Astrocyte (in vitro differentiated cells and primary cell): Measurements from ENCODE around the gene SPRR2E. TPM values are rescaled to one million over a fixed set of nuclear protein-coding genes. Genes with fewer than 3 reads are reported as not detected.
"Not testable (repeated sequence)": the region's sequence is repeated elsewhere in the genome, so short reads cannot be mapped to it uniquely, and the experiment has no call there.

Experiments used
- DNase-seq: peaks from one replicate; pipeline ENCODE4 v3.0.0-alpha.2; 2010; ENCODE audit warnings: low read depth
- FAIRE-seq: peaks from 2 replicates; lab custom pipeline; 2011; peaks lifted over from hg19 to GRCh38; lab: Jason Lieb, UNC
- H2AFZ ChIP-seq: 2 replicates; pipeline ENCODE4 v1.6.0; 2012; ENCODE audit warnings: low read depth, low read length, inconsistent platforms
- H3K27ac ChIP-seq: 2 replicates; pipeline ENCODE4 v1.5.1; 2011; ENCODE audit warnings: low read depth, low read length, inconsistent platforms
- H3K27me3 ChIP-seq: 2 replicates; pipeline ENCODE4 v1.6.0; 2011; ENCODE audit warnings: low read length, inconsistent platforms; ENCODE audit not compliant: insufficient read depth
- H3K36me3 ChIP-seq: 2 replicates; pipeline ENCODE4 v1.5.1; 2011; ENCODE audit warnings: low read length, inconsistent platforms; ENCODE audit not compliant: insufficient read depth
- H3K4me1 ChIP-seq: 2 replicates; pipeline ENCODE4 v1.5.1; 2011; ENCODE audit warnings: low read length, inconsistent platforms; ENCODE audit not compliant: insufficient read depth
- H3K4me2 ChIP-seq: 2 replicates; pipeline ENCODE4 v1.6.0; 2012; ENCODE audit warnings: low read length, inconsistent platforms
- H3K4me3 ChIP-seq: 2 replicates; pipeline ENCODE4 v1.5.1; 2011; ENCODE audit warnings: low read depth, mild to moderate bottlenecking, low read length, inconsistent platforms; ENCODE audit not compliant: insufficient read depth
- H3K79me2 ChIP-seq: 2 replicates; pipeline ENCODE4 v1.6.0; 2012; ENCODE audit warnings: mild to moderate bottlenecking, low read length, inconsistent platforms; ENCODE audit not compliant: insufficient read depth
- H3K9ac ChIP-seq: 2 replicates; pipeline ENCODE4 v1.6.0; 2012; ENCODE audit warnings: mild to moderate bottlenecking, low read length, inconsistent platforms
- H3K9me3 ChIP-seq: 2 replicates; pipeline ENCODE4 v1.5.1; 2012; ENCODE audit warnings: low read depth, mild to moderate bottlenecking, low read length, inconsistent platforms; ENCODE audit not compliant: insufficient read depth
- H4K20me1 ChIP-seq: 2 replicates; pipeline ENCODE4 v1.6.0; 2012; ENCODE audit warnings: low read length, inconsistent platforms; ENCODE audit not compliant: insufficient read depth
- H3K27ac Mint-ChIP-seq: one replicate; pipeline ENCODE4 v1.8.0; 2021; ENCODE audit warnings: mild to moderate bottlenecking, mixed read lengths; ENCODE audit not compliant: unreplicated experiment
- H3K27me3 Mint-ChIP-seq: one replicate; pipeline ENCODE4 v1.8.0; 2021; ENCODE audit warnings: low read depth, mixed read lengths; ENCODE audit not compliant: unreplicated experiment
- H3K36me3 Mint-ChIP-seq: one replicate; pipeline ENCODE4 v1.8.0; 2021; ENCODE audit warnings: low read depth, mixed read lengths; ENCODE audit not compliant: unreplicated experiment
- H3K4me1 Mint-ChIP-seq: one replicate; pipeline ENCODE4 v1.8.0; 2021; ENCODE audit warnings: low read depth, mixed read lengths; ENCODE audit not compliant: unreplicated experiment
- H3K4me3 Mint-ChIP-seq: one replicate; pipeline ENCODE4 v1.8.0; 2021; ENCODE audit warnings: mild to moderate bottlenecking, moderate library complexity, mixed read lengths; ENCODE audit not compliant: unreplicated experiment
- H3K9me3 Mint-ChIP-seq: one replicate; pipeline ENCODE4 v1.8.0; 2021; ENCODE audit warnings: mild to moderate bottlenecking, mixed read lengths; ENCODE audit not compliant: unreplicated experiment
- EZH2 ChIP-seq: IDR thresholded peaks from 2 replicates; pipeline ENCODE4 v1.6.1; 2012; ENCODE audit warnings: mild to moderate bottlenecking, low read length, inconsistent platforms; ENCODE audit not compliant: insufficient read depth
- total RNA-seq: library from RNA; stranded (reverse); gene quantifications from 2 replicates; pipeline ENCODE4 v1.2.1, GENCODE V29; 2021
- TF ChIP-seq, protein P1 (sequence below): IDR thresholded peaks from 2 replicates; pipeline ENCODE4 v1.5.1; 2011; ENCODE audit warnings: low read depth, mild to moderate bottlenecking, inconsistent platforms, low read length, moderate library complexity; ENCODE audit not compliant: insufficient read depth

SPRR2E gene
- total RNA-seq, 1 donor from 2014 or later = not detected

- Histone ChIP-seq H2AFZ (no peak overlapping the region), H3K27me3 (no peaks in the 10 kb centered on the region), H3K4me1 (no peaks in the 10 kb centered on the region), H3K9me3 (no peaks in the 10 kb centered on the region), H3K9ac (no peak overlapping the region), H4K20me1 (no peaks in the 10 kb centered on the region), H3K4me3 (no peak overlapping the region), H3K4me2 (no peak overlapping the region), H3K79me2 (no peaks in the 10 kb centered on the region), H3K36me3 (no peaks in the 10 kb centered on the region), H3K27ac (no peak overlapping the region)
- H3K4me1 Mint-ChIP-seq = peaks cover 5% of the 10 kb centered on the region
- FAIRE-seq = no peak
- H3K27me3 Mint-ChIP-seq = no peaks in the 10 kb centered on the region
- H3K36me3 Mint-ChIP-seq = no peaks in the 10 kb centered on the region
- no peak overlapping the region for H3K27ac Mint-ChIP-seq
- no peaks in the 10 kb centered on the region for H3K9me3 Mint-ChIP-seq
- no peak for DNase-seq
- H3K4me3 Mint-ChIP-seq = no peak overlapping the region
- TF ChIP-seq, protein P1, sequence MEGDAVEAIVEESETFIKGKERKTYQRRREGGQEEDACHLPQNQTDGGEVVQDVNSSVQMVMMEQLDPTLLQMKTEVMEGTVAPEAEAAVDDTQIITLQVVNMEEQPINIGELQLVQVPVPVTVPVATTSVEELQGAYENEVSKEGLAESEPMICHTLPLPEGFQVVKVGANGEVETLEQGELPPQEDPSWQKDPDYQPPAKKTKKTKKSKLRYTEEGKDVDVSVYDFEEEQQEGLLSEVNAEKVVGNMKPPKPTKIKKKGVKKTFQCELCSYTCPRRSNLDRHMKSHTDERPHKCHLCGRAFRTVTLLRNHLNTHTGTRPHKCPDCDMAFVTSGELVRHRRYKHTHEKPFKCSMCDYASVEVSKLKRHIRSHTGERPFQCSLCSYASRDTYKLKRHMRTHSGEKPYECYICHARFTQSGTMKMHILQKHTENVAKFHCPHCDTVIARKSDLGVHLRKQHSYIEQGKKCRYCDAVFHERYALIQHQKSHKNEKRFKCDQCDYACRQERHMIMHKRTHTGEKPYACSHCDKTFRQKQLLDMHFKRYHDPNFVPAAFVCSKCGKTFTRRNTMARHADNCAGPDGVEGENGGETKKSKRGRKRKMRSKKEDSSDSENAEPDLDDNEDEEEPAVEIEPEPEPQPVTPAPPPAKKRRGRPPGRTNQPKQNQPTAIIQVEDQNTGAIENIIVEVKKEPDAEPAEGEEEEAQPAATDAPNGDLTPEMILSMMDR = no peak
- TF ChIP-seq EZH2 = no peak
These were observed 35.2 kb downstream of the SPRR2E start for GRCh38 chr1:153058826-153059784.

DNA sequence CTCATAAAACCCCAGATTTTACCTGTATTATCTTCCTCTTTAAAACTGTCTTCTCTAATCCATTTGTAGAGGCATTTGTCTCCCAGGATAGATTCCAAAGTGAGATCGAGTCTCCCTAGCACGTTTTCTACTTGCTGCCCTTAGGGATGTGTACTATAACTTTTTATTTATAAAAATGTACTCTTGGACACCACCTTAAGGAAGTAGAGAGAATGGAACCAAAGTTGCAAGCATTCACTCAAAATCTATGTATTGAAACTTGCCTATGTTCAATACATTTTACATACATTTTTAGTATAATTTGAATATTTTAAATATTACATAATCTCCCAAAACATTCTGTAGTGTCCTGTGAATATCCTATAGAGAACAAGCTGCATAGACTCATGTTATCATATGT is 36.2 kb downstream of the SPRR2E start:
- no peaks in the 10 kb centered on the region for H3K4me1 ChIP-seq
- H3K9me3 ChIP-seq = no peaks in the 10 kb centered on the region
- H3K36me3 ChIP-seq = no peaks in the 10 kb centered on the region
- no peak overlapping the region for H3K9ac ChIP-seq
- H3K27ac ChIP-seq = no peak overlapping the region
- H3K4me3 ChIP-seq = no peak overlapping the region
- H4K20me1 ChIP-seq = no peaks in the 10 kb centered on the region
- H3K4me1 Mint-ChIP-seq = peaks cover 5% of the 10 kb centered on the region
- no peaks in the 10 kb centered on the region for H3K9me3 Mint-ChIP-seq
- FAIRE-seq (no peak), DNase-seq (no peak)
- H3K79me2 ChIP-seq = no peaks in the 10 kb centered on the region
- no peak overlapping the region for H3K27ac Mint-ChIP-seq
- H3K27me3 ChIP-seq = no peaks in the 10 kb centered on the region
- H2AFZ ChIP-seq = no peak overlapping the region
- H3K36me3 Mint-ChIP-seq = no peaks in the 10 kb centered on the region
- H3K4me3 Mint-ChIP-seq = no peak overlapping the region
- TF ChIP-seq, protein P1 = no peak
- TF ChIP-seq EZH2 = no peak
- H3K27me3 Mint-ChIP-seq = no peaks in the 10 kb centered on the region
- no peak overlapping the region for H3K4me2 ChIP-seq

DNA sequence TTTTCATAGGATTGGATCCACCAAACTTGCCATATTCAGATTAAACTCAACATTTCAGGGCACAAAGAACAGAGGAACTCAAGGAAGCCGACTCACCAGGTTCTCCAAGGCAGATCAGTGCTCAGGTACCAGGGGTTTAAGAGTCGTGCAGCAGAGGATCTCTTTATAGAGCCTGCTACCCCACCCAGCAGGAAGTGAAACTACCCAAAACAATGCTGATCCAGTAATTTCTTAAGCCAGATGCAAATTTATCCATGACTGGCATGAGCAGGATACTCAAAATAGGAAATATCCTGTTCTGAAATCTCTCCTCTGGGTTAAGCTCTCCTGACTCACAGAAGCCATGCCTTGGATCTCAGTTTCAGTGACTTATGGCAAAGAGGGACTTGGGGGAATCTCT is 37.0 kb downstream of the SPRR2E start, which contains the start of gene SPRR2A:
Gene SPRR2A (minus strand): TSS at position 138 of the 400 bp plus-strand sequence. CDS start 777 bp downstream, outside the sequence.
- Histone ChIP-seq H3K4me3 (no peak within 1 kb of the TSS), H3K4me2 (no peak within 1 kb of the TSS), H3K36me3 (no peaks in the 10 kb centered on the region), H3K27me3 (no peaks in the 10 kb centered on the region), H3K4me1 (no peaks in the 10 kb centered on the region), H2AFZ (no peak within 1 kb of the TSS), H3K9ac (no peak within 1 kb of the TSS), H3K9me3 (no peaks in the 10 kb centered on the region), H3K79me2 (no peaks in the 10 kb centered on the region), H4K20me1 (no peaks in the 10 kb centered on the region), H3K27ac (no peak within 1 kb of the TSS)
- Mint-ChIP-seq H3K4me3 (no peak within 1 kb of the TSS), H3K27me3 (no peaks in the 10 kb centered on the region), H3K36me3 (no peaks in the 10 kb centered on the region), H3K9me3 (no peaks in the 10 kb centered on the region), H3K4me1 (peaks cover 5% of the 10 kb centered on the region), H3K27ac (no peak within 1 kb of the TSS)
- DNase-seq (no peak), FAIRE-seq (no peak)
- TF ChIP-seq EZH2 = no peak
- TF ChIP-seq, protein P1 = no peak

GRCh38 chr1:153056111-153056510 is 38.2 kb downstream of the SPRR2E start:
- H3K9ac ChIP-seq, H2AFZ ChIP-seq, H3K27ac Mint-ChIP-seq, H3K4me1 Mint-ChIP-seq, H3K79me2 ChIP-seq, H3K27ac ChIP-seq, H3K4me3 ChIP-seq, DNase-seq, H3K4me3 Mint-ChIP-seq, H3K27me3 ChIP-seq, H3K4me1 ChIP-seq, FAIRE-seq, H3K9me3 Mint-ChIP-seq, H3K27me3 Mint-ChIP-seq, H4K20me1 ChIP-seq, H3K36me3 Mint-ChIP-seq, H3K36me3 ChIP-seq, H3K4me2 ChIP-seq, H3K9me3 ChIP-seq: not testable (repeated sequence)
